AG04450 (cell line): ENCODE data around the gene MCOLN3. TPM values are rescaled to one million over a fixed set of nuclear protein-coding genes. Genes with fewer than 3 reads are reported as not detected.
A peak's percentile ranks its signal among the peaks of the same experiment; 100 is the strongest.

Source experiments
- CTCF ChIA-PET: fragments of 300-600, 350-600 bp; formaldehyde crosslinking; extraction: SDS; loops from one replicate; lab custom pipeline; 2022; ENCODE audit warnings: antibody characterized with exemption, inconsistent platforms; lab: Charles Lee
- POLR2A ChIA-PET: fragments of 350-600 bp; formaldehyde crosslinking; extraction: SDS; loops from one replicate; lab custom pipeline; 2021; ENCODE audit warnings: antibody characterized with exemption, inconsistent platforms; lab: Yijun Ruan, JAX
- DNase-seq: peaks from one replicate; pipeline ENCODE4 v3.0.0-alpha.2; 2011; ENCODE audit warnings: low read depth, low spot score
- H3K27ac ChIP-seq: one replicate; pipeline ENCODE4 v1.5.1; 2012; ENCODE audit warnings: low read depth, low read length, control low read depth
- H3K27me3 ChIP-seq: one replicate; pipeline ENCODE4 v1.6.0; 2012; ENCODE audit warnings: low read length; ENCODE audit not compliant: control insufficient read depth, insufficient read depth
- H3K4me3 ChIP-seq: 2 replicates; pipeline ENCODE4 v1.5.1; 2011; ENCODE audit warnings: mild to moderate bottlenecking, low read depth, low read length, control low read depth
- H3K9me3 ChIP-seq: 2 replicates; pipeline ENCODE4 v1.5.1; 2012; ENCODE audit warnings: low read length; ENCODE audit not compliant: control insufficient read depth, insufficient read depth
- polyA plus RNA-seq: library from polyadenylated mRNA; depleted of rRNA; stranded (reverse); fragments of >200 nt; gene quantifications from 2 replicates; pipeline ENCODE4 v1.2.3, GENCODE V29; 2011
- TF ChIP-seq, protein P1 (sequence below): IDR thresholded peaks from 2 replicates; pipeline ENCODE4 v1.5.1; 2011; ENCODE audit warnings: low read depth, low read length, control low read depth, inconsistent platforms

The MCOLN3 gene
- polyA plus RNA-seq, 1 experiment: 0.05 TPM

DNA sequence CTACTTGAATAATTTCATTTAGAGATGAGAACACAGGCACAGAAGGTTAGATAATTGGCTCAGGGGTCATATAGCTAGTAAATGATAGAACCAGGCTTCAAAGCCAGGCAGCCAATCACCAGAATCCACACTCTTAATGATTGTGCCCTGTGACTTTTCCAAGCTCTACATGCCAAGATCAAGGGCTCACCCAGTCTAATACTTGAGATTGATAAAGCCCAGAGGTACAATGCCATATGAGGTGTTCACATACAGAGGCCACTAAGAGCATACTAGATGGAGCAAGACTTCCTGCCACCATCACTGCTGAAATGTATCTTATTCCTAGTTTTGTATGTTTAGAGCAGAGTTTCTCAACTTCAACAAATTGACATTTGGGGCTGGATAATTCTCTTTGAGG, 40.9 kb upstream of the MCOLN3 start:
- CTCF ChIA-PET: interaction anchor here (1.3 kb wide), 1 partner anchor 20 kb away, joined by 3 read pairs; no protein-coding TSS in a partner anchor
- TF ChIP-seq, protein P1, sequence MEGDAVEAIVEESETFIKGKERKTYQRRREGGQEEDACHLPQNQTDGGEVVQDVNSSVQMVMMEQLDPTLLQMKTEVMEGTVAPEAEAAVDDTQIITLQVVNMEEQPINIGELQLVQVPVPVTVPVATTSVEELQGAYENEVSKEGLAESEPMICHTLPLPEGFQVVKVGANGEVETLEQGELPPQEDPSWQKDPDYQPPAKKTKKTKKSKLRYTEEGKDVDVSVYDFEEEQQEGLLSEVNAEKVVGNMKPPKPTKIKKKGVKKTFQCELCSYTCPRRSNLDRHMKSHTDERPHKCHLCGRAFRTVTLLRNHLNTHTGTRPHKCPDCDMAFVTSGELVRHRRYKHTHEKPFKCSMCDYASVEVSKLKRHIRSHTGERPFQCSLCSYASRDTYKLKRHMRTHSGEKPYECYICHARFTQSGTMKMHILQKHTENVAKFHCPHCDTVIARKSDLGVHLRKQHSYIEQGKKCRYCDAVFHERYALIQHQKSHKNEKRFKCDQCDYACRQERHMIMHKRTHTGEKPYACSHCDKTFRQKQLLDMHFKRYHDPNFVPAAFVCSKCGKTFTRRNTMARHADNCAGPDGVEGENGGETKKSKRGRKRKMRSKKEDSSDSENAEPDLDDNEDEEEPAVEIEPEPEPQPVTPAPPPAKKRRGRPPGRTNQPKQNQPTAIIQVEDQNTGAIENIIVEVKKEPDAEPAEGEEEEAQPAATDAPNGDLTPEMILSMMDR: no peak
- POLR2A ChIA-PET: no interaction called here

DNA sequence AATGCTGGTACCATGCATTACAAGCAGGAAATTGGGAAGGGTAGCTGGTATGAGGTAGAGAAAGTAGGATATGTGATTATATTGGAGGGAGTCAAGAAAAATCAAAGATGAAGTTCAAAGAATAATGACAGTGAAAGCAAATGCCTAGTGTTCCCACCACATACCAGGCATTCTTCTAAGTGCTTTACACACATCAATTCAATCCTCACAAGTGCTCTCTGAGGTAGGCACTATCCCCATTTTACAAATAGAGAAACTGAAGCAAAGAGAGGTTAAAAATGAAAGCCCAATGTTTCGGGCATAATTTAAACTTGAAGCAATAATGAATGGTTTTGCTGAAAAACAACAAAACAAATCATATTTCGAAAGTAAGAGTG, 40.1 kb upstream of the MCOLN3 start:
- no peaks in the 10 kb centered on the region for H3K9me3 ChIP-seq
- TF ChIP-seq, protein P1: no peak
- no peak for DNase-seq
- H3K27me3 ChIP-seq: peaks cover 2% of the 10 kb centered on the region
- ChIA-PET CTCF (interaction anchor here (1.3 kb wide), 1 partner anchor 20 kb away, joined by 3 read pairs; no protein-coding TSS in a partner anchor), POLR2A (no interaction called here)
- no peak overlapping the region for H3K27ac ChIP-seq
- H3K4me3 ChIP-seq: no peak overlapping the region

More for the DNA sequence above, 40.9 kb upstream of the MCOLN3 start:
- no peak for DNase-seq
- no peaks in the 10 kb centered on the region for H3K9me3 ChIP-seq
- peaks cover 2% of the 10 kb centered on the region for H3K27me3 ChIP-seq
- no peak overlapping the region for H3K4me3 ChIP-seq
- no peak overlapping the region for H3K27ac ChIP-seq

DNA sequence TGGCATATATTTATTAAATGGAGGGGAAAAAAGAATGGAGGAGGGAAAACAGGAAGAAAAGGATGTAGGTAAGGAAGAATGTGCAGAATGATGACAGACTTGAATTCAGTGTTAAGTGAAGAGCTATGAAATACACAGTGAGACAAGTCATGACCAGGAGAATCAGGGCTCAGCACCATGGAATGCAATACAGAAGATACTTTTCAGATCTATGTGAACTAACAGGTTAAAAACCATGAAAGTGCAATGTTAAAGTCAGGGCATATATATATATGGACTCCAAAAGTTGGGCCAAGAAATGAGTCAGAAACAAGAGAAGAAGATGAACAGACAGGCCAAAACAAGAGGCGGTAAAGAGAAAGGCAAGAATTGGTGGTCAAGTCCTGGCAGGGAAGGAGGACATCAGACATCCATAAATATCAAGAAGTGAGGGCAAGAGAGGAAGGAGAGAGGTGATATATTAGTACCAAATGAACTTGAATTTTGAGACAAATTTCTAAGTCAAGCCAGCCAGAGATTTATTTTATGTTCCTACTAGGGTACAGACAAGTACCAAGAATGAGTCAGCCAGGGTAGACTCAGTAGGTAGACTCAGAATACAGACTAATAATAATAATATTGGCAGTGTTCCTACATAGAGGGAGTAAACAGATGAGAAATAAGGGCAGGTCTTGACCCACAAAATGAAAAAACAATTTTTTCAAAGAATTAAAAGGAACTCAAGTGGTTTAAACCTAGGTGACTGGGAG, 39.5 kb upstream of the MCOLN3 start:
- ChIA-PET POLR2A (no interaction called here), CTCF (interaction anchor here (1.3 kb wide), 1 partner anchor 21 kb away, joined by 3 read pairs; no protein-coding TSS in a partner anchor)
- Histone ChIP-seq H3K9me3 (no peaks in the 10 kb centered on the region), H3K27me3 (no peaks in the 10 kb centered on the region), H3K27ac (no peak overlapping the region), H3K4me3 (no peak overlapping the region)
- TF ChIP-seq, protein P1: no peak
- DNase-seq: no peak

DNA sequence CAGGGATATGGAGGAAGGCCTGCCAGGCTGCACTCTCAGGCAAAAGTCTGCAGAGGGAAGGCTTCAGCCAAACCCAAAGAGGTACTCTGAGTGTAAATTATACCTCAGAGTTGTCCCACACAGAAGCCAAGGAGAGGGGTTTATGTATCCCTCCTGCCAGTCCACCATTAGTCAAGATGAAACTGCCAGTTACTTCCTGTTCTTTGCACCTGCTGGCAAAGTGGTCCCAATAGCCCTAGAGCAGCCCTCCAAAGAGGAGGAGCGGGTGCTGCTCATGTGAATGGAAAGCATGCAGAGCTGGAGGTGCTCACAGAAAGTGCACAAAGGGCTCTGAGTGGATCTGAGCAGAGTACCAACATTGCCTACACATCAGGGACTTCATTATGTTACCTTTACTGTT, 37.1 kb upstream of the MCOLN3 start:
- H3K27me3 ChIP-seq: no peaks in the 10 kb centered on the region
- DNase-seq: no peak
- TF ChIP-seq, protein P1: no peak
- H3K27ac ChIP-seq: no peak overlapping the region
- CTCF ChIA-PET: interaction anchor here (1.4 kb wide), 1 partner anchor 170 kb away, joined by 4 read pairs; no protein-coding TSS in a partner anchor
- no peak overlapping the region for H3K4me3 ChIP-seq
- no peaks in the 10 kb centered on the region for H3K9me3 ChIP-seq
- POLR2A ChIA-PET: no interaction called here

DNA sequence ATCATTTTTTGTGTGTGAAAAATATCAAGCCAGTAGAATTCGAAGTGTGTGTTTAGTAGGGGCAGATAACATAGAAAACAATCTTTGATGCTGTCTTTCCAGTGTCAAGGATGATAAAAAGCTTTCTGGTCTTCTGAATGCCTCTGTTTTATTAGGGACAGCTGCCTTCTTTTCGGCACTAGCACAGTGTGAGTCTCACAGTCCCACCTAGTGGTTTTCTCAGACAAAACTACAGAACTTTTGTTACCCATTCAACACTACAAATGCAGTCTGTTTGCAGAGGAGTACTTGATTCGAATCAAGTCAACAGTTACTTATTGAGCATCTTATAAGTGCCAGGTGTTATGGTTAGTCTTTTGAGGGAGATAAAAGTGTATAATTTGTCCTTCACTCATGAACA, 30.6 kb upstream of the MCOLN3 start:
- H3K27me3 ChIP-seq: no peaks in the 10 kb centered on the region
- no peak overlapping the region for H3K27ac ChIP-seq
- TF ChIP-seq, protein P1: peak; percentile 46
- no peak overlapping the region for H3K4me3 ChIP-seq
- no peak for DNase-seq
- ChIA-PET CTCF (interaction anchor here (0.8 to 8.1 kb wide), 6 partner anchors 17 to 178 kb away, joined by 3 to 103 read pairs (median 4); no protein-coding TSS in a partner anchor), POLR2A (interaction anchor here (0.8 kb wide), 1 partner anchor 134 kb away, joined by 3 read pairs; no protein-coding TSS in a partner anchor)
- H3K9me3 ChIP-seq: no peaks in the 10 kb centered on the region
